H9 (cell line): ENCODE data around the gene TBC1D19. TPM values are rescaled to one million over a fixed set of nuclear protein-coding genes. Genes with fewer than 3 reads are reported as not detected.

Experiments
- DNase-seq: peaks from one replicate; pipeline ENCODE4 v3.0.0-alpha.2; 2017
- H2AFZ ChIP-seq: one replicate; pipeline ENCODE4 v1.6.1; 2013; ENCODE audit warnings: mild to moderate bottlenecking, low read length, control low read depth, moderate library complexity
- H2AK5ac ChIP-seq: 2 replicates; pipeline ENCODE4 v1.6.1; 2013; ENCODE audit warnings: low read length, control low read depth, mixed read lengths; ENCODE audit not compliant: insufficient read length
- H2BK120ac ChIP-seq: one replicate; pipeline ENCODE4 v1.6.1; 2013; ENCODE audit warnings: low read depth, mild to moderate bottlenecking, low read length, control low read depth, inconsistent platforms; ENCODE audit not compliant: poor library complexity, severe bottlenecking
- H2BK12ac ChIP-seq: 2 replicates; pipeline ENCODE4 v1.6.1; 2013; ENCODE audit warnings: low read length, control low read depth, mixed read lengths, low read depth; ENCODE audit not compliant: insufficient read length
- H2BK15ac ChIP-seq: 2 replicates; pipeline ENCODE4 v1.6.1; 2013; ENCODE audit warnings: low read depth, low read length, control low read depth
- H2BK20ac ChIP-seq: one replicate; pipeline ENCODE4 v1.6.1; 2013; ENCODE audit warnings: low read depth, mild to moderate bottlenecking, low read length, control low read depth, inconsistent platforms; ENCODE audit not compliant: poor library complexity, severe bottlenecking
- H2BK5ac ChIP-seq: 2 replicates; pipeline ENCODE4 v1.6.1; 2013; ENCODE audit warnings: low read length, control low read depth, mixed read lengths; ENCODE audit not compliant: insufficient read length
- H3K14ac ChIP-seq: 2 replicates; pipeline ENCODE4 v1.6.1; 2013; ENCODE audit warnings: low read length, control low read depth; ENCODE audit not compliant: insufficient read depth
- H3K18ac ChIP-seq: 2 replicates; pipeline ENCODE4 v1.6.1; 2013; ENCODE audit warnings: low read depth, mild to moderate bottlenecking, mixed read lengths, low read length, control low read depth; ENCODE audit not compliant: insufficient read length
- H3K23ac ChIP-seq: 2 replicates; pipeline ENCODE4 v1.6.1; 2013; ENCODE audit warnings: low read length, control low read depth, mixed read lengths, low read depth; ENCODE audit not compliant: insufficient read length
- H3K23me2 ChIP-seq: 2 replicates; pipeline ENCODE4 v1.6.1; 2013; ENCODE audit warnings: low read depth, mild to moderate bottlenecking, mixed read lengths, low read length, control low read depth; ENCODE audit not compliant: insufficient read length, poor library complexity, severe bottlenecking
- H3K27ac ChIP-seq: 2 replicates; pipeline ENCODE4 v1.5.1; 2013; ENCODE audit warnings: low read length, control low read depth, mixed read lengths, low read depth; ENCODE audit not compliant: insufficient read length
- H3K27me3 ChIP-seq: 2 replicates; pipeline ENCODE4 v1.6.1; 2013; ENCODE audit warnings: low read length, control low read depth, inconsistent platforms; ENCODE audit not compliant: insufficient read depth
- H3K4ac ChIP-seq: 2 replicates; pipeline ENCODE4 v1.6.1; 2013; ENCODE audit warnings: low read depth, mild to moderate bottlenecking, control low read depth, inconsistent platforms, low read length, moderate library complexity
- H3K4me1 ChIP-seq: 2 replicates; pipeline ENCODE4 v1.6.1; 2013; ENCODE audit warnings: low read length, control low read depth, inconsistent platforms; ENCODE audit not compliant: insufficient read depth
- H3K4me2 ChIP-seq: 2 replicates; pipeline ENCODE4 v1.6.1; 2013; ENCODE audit warnings: low read length, control low read depth, mixed read lengths; ENCODE audit not compliant: insufficient read length, insufficient read depth
- H3K56ac ChIP-seq: 2 replicates; pipeline ENCODE4 v1.6.1; 2013; ENCODE audit warnings: low read depth, mild to moderate bottlenecking, mixed read lengths, low read length, control low read depth; ENCODE audit not compliant: insufficient read length
- H3K79me1 ChIP-seq: 2 replicates; pipeline ENCODE4 v1.6.1; 2013; ENCODE audit warnings: low read depth, mild to moderate bottlenecking, moderate library complexity, low read length, control low read depth, inconsistent platforms; ENCODE audit not compliant: insufficient read depth, poor library complexity, severe bottlenecking
- H3K79me2 ChIP-seq: 2 replicates; pipeline ENCODE4 v1.6.1; 2013; ENCODE audit warnings: low read length, control low read depth, inconsistent platforms; ENCODE audit not compliant: insufficient read depth
- H3K9ac ChIP-seq: 2 replicates; pipeline ENCODE4 v1.6.1; 2013; ENCODE audit warnings: low read length, control low read depth, mixed read lengths; ENCODE audit not compliant: insufficient read length; ENCODE audit errors: extremely low read depth
- H3K9me3 ChIP-seq: one replicate; pipeline ENCODE4 v1.6.1; 2013; ENCODE audit warnings: low read depth, low read length, inconsistent platforms; ENCODE audit not compliant: control insufficient read depth
- H3T11ph ChIP-seq: one replicate; pipeline ENCODE4 v1.6.1; 2013; ENCODE audit warnings: mild to moderate bottlenecking, low read length, control low read depth, inconsistent platforms
- H4K20me1 ChIP-seq: one replicate; pipeline ENCODE4 v1.6.1; 2013; ENCODE audit not compliant: control insufficient read depth, insufficient read length, insufficient read depth
- H4K5ac ChIP-seq: 2 replicates; pipeline ENCODE4 v1.6.1; 2013; ENCODE audit warnings: low read depth, mild to moderate bottlenecking, mixed read lengths, low read length, control low read depth; ENCODE audit not compliant: insufficient read length
- H4K8ac ChIP-seq: replicated peaks from 2 replicates; pipeline ENCODE4 v1.6.1; 2013; ENCODE audit warnings: low read length, control low read depth, mixed read lengths, low read depth; ENCODE audit not compliant: insufficient read length
- H4K91ac ChIP-seq: 2 replicates; pipeline ENCODE4 v1.6.1; 2013; ENCODE audit warnings: low read depth, mild to moderate bottlenecking, moderate library complexity, mixed read lengths, low read length, control low read depth; ENCODE audit not compliant: insufficient read length
- H3K27ac Mint-ChIP-seq, 3 experiments: 2 replicates in 2 of 3; 3 replicates in 1 of 3; pipeline ENCODE4 v1.8.0; 2020 to 2021; ENCODE audit warnings: mixed read lengths in 3 of 3, mild to moderate bottlenecking in 1 of 3, moderate library complexity in 1 of 3
- H3K27me3 Mint-ChIP-seq: 2 replicates; pipeline ENCODE4 v1.8.0; 2021; ENCODE audit warnings: low read depth, mild to moderate bottlenecking, moderate library complexity, mixed read lengths
- H3K36me3 Mint-ChIP-seq, 3 experiments: 2 replicates in 2 of 3; 3 replicates in 1 of 3; pipeline ENCODE4 v1.8.0; 2020 to 2021; ENCODE audit warnings: low read depth in 3 of 3, mixed read lengths in 3 of 3; ENCODE audit not compliant: insufficient read depth in 1 of 3
- H3K4me1 Mint-ChIP-seq, 2 experiments: 2 replicates each; pipeline ENCODE4 v1.8.0; 2020; ENCODE audit warnings: mixed read lengths in 2 of 2
- H3K4me3 Mint-ChIP-seq, 2 experiments: 2 replicates in 1 of 2; 3 replicates in 1 of 2; pipeline ENCODE4 v1.8.0; 2020 to 2021; ENCODE audit warnings: mild to moderate bottlenecking in 2 of 2, mixed read lengths in 2 of 2, moderate library complexity in 1 of 2
- H3K9me3 Mint-ChIP-seq, 2 experiments: 2 replicates in 1 of 2; 3 replicates in 1 of 2; pipeline ENCODE4 v1.8.0; 2020; ENCODE audit warnings: mild to moderate bottlenecking in 2 of 2, mixed read lengths in 2 of 2, moderate library complexity in 1 of 2
- CTCF ChIP-seq: fragments of 200-600 bp; sonication (generic); conservative IDR thresholded peaks from 3 replicates; pipeline ENCODE4 v1.8.0; 2021; ENCODE audit warnings: antibody characterized with exemption, mild to moderate bottlenecking
- WGBS: extraction: QIAGEN DNeasy Blood & Tissue Kit; methylation state at CpG from one replicate; pipeline ENCODE4 v1.1.7; 2013; ENCODE audit warnings: missing lambda C conversion rate, low lambda C conversion rate, mixed read lengths; ENCODE audit not compliant: insufficient read length; ENCODE audit errors: extremely low coverage; 5-methylcytosine and 5-hydroxymethylcytosine counted together
- total RNA-seq: library from RNA; stranded (reverse); gene quantifications from 2 replicates; pipeline ENCODE4 v1.2.1, GENCODE V29; 2021

TBC1D19 gene
- total RNA-seq, 1 experiment from 2014 or later = 3.2 TPM

DNA sequence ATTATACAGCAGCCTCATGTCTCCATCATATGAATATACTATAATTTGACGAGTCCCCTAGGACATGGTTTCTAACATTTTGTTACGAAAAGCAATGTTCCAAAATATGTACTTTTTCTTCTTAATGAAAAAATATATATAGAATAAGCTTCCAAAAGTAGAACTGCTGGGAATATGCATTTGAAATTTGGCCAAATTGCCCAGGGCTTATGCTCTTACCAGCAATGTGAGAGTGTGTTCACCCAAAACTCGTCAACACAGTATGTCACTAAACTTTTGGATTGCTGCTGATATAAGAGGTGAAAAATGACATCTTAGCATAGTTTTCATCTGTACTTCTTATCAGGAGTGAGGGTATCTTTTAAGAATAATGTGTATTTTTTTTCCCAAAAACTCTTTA lies 212.2 kb downstream of the TBC1D19 start:
- no CpG with 5 or more reads among the region's 3 CpGs for WGBS

More for the DNA sequence above, 212.2 kb downstream of the TBC1D19 start:
- H3T11ph ChIP-seq = no peak overlapping the region
- no peak overlapping the region for H3K18ac ChIP-seq
- no peak overlapping the region for H3K27ac ChIP-seq
- H4K91ac ChIP-seq = no peak overlapping the region
- Mint-ChIP-seq H3K27me3 (no peaks in the 10 kb centered on the region; the same call in 1 of the 2 replicates), H3K4me3 (no peak overlapping the region), H3K9me3 (peaks cover 0 to 3% of the 10 kb centered on the region in 2 experiments; a peak in 2 of 5 replicates), H3K27ac (no peak overlapping the region), H3K36me3 (no peaks in the 10 kb centered on the region), H3K4me1 (no peaks in the 10 kb centered on the region)
- no peak overlapping the region for H2BK120ac ChIP-seq
- no peaks in the 10 kb centered on the region for H3K79me2 ChIP-seq
- H4K5ac ChIP-seq = no peak overlapping the region
- H3K56ac ChIP-seq = no peak overlapping the region
- H3K14ac ChIP-seq = no peak overlapping the region
- no peaks in the 10 kb centered on the region for H3K23me2 ChIP-seq
- H2BK12ac ChIP-seq = no peak overlapping the region
- H3K4me2 ChIP-seq = no peak overlapping the region
- no peaks in the 10 kb centered on the region for H4K20me1 ChIP-seq
- no peak overlapping the region for H2BK15ac ChIP-seq
- H3K4ac ChIP-seq = no peak overlapping the region
- H3K79me1 ChIP-seq = no peaks in the 10 kb centered on the region
- no peak for DNase-seq
- H3K9ac ChIP-seq = no peak overlapping the region
- H2BK5ac ChIP-seq = no peak overlapping the region
- H2BK20ac ChIP-seq = no peak overlapping the region
- H4K8ac ChIP-seq = no peak overlapping the region
- no peak overlapping the region for H3K23ac ChIP-seq
- no peaks in the 10 kb centered on the region for H3K27me3 ChIP-seq
- H2AK5ac ChIP-seq = no peak overlapping the region
- no peak for TF ChIP-seq CTCF
- no peaks in the 10 kb centered on the region for H3K9me3 ChIP-seq
- no peaks in the 10 kb centered on the region for H3K4me1 ChIP-seq
- H2AFZ ChIP-seq = no peak overlapping the region
